HG03175 (cell line): ENCODE results near the gene VASH1.

Experiments used
- ATAC-seq: cut with Tn5 transposase; IDR thresholded peaks from one replicate; pipeline ENCODE4 v1.9.1; 2021; ENCODE audit warnings: mild to moderate bottlenecking, moderate library complexity; ENCODE audit not compliant: unreplicated experiment

Gene VASH1

DNA sequence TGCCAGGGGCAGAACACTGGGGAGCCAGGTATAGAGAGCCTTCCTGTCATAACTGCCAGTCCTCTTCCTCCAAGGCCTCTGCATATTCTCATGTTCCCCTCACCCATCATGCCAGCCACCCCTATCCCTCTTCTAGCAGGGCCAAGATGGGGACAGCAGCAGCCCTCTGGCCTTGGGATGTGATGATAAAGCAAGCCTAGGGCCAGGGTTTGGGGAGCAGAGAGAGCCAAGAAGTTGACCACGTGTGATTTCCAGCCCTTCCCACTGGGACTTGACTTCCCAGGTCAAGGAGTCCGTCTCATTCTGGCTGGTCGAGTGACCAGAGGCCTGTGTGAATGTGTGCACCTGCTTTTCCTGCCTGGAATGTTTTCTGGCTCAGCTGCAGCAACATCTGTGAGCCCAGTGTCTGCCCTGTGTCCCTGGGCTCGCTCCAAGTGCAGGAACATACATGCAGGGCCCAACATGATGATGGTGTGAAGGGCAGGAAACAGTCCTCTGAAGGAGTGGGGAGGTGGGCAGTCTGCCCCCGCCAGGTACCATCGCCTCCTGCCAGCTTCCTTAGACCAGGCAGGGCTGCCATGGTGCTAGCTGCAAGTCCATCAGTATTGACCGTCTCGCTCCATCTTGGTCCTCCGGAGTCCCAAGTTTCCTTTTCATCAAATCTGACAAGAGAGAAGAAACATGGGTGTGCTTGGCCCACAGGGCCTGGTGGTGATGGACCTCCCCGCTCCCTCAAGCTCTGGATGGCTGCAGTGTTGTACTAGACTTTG, 21.0 kb downstream of the VASH1 start:
- no peak for ATAC-seq

DNA sequence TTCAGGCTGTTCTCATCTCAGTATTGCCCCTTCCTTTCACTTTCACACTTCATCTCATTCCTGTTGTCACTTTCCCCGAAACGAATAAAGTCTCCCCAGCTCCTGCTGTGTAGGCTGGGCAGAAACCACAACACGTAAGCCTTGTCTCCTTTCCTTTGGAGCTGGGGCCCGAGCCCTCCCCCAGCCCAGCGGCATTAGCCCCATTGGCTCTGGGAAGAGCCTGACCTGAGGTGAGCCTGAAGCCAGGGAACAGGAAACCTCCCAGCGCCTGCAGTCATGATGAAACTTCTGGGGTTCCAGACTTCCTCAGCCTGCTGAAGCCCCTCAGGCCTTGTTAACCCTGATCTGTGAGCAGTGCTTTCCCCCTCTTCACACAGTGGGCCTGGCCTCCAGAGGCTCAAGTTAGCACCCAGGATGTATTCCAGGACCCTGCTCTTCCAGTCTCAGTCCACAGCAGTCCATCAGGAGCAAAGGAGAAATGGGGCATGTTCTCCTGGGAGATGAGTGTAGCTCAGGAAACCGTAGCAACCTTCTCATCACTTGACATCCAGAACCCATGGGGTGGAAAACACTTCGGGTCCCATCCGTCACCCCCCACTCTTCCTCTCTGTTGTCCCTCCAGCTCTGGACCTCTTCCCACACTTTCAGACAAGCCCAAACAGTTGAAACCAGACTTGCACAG, 21.8 kb downstream of the VASH1 start:
- no peak for ATAC-seq

DNA sequence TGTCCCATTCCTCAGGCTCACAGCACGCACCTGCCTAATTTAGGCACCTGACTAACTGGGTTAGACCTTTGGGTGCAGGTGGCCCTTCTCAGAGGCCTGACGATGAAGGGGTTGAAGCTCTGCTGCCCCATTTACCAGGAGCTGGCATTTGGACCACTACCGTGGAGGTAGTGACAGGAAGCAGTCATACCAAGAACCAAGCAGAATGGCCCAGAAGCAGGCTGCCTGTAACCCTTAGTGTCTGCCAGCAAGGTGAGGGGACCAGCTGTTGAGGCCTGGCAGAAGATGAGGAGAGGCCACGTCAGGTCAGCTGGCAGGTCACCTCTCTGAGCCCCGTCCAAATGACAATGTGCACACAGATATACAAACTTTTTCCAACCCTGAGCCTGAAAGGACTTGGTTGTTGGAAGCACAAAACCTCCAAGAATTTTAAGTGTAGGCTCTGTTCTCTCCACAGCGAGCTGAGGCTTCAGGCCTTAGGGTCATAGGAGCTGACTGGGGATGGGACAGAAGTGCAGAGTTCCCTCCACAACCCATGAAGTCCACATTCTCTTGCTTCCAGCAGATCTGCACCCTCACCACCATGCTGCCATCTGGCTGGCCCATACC, 23.1 kb downstream of the VASH1 start:
- no peak for ATAC-seq

DNA sequence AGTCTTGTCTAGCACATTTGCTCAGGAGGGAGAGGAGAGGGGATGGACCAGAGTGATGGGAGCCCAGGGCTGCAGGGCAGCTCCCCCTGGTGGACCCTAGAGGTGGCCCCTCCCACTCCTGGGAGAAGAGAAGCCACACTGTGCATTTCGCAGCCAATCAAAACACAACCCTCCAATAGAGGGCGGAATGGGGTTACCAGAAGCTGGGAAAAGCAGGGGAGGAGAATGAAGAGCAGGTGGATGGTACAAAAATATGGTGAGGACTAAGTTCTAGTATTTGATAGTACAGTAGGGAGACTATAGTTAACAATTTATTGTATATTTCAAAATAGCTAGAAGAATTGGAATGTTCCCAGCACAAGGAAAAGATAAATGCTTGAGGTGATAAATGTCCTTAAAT, 23.6 kb downstream of the VASH1 start:
- ATAC-seq: no peak

DNA sequence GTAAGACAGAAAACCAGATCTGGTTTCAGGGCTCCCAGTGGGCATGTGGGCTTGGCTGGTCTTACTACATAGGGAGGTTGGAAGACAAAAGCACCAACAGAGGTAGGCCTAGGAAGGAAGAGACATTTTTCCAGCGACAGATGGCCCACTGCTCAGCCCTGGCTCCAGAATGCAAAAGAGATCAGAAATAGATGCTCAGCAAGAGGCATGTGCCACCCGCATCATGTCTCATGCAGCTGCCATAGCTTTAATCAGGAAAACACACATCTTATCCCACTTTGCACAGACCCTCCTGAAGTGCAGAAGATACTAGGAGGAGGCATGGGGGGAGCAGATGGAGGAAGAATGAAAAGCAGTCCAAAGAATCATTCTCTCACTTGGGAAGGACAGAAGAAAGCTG, 25.3 kb downstream of the VASH1 start:
- no peak for ATAC-seq

DNA sequence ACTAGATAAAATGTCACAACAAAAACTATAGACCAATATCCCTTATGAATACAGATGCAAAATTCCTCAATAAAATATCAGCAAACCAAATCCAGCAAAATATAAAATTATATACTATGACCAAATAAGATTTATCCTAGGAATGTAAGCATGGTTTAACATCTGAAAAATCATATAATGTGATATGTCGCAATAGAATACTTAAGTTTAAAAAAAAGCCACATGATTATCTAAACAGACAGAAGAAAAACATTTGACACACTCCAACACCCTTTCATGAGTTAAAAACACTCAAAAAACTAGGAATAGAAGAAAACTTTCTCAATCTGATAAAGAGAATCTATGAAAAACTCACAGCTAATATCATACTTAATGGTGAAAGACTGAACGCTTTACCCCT, 31.2 kb downstream of the VASH1 start:
- no peak for ATAC-seq

DNA sequence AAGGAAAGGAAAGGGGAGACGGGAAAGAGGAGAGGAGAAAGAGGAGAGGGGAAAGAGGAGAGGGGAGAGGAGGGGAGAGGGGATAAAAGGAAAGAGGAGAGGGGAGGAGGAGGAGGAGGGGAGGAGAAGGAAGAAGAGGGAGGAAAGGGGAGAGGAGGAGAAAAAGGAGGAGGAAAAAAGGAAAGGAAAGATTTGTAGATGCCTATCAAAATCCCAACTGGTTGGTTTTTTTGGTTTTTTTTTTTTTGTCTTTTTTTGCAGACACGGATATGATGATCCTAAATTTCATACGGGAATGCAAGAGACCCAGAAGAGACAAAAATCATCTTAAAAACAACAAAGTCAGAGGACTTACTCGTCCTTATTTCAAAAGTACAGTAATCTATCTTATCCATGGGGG, 32.1 kb downstream of the VASH1 start:
- ATAC-seq: no peak

DNA sequence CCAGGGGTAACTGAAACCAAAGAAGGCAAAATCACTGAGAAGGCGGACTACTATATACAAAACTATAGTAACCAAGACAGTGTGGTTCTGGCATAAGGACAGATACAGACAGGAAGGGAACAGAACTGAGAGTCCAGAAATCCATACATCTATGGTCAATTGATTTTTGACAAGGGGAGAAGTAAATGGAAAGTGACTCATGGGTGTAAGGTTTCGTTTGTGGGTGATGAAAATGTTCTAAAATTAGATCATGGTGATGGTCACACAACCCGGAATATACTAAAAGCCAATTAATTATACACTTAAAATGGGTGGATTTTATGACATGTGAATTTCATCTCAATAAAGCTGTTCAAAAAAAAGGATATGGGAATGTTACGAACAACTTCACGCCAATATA, 32.7 kb downstream of the VASH1 start:
- ATAC-seq: no peak

DNA sequence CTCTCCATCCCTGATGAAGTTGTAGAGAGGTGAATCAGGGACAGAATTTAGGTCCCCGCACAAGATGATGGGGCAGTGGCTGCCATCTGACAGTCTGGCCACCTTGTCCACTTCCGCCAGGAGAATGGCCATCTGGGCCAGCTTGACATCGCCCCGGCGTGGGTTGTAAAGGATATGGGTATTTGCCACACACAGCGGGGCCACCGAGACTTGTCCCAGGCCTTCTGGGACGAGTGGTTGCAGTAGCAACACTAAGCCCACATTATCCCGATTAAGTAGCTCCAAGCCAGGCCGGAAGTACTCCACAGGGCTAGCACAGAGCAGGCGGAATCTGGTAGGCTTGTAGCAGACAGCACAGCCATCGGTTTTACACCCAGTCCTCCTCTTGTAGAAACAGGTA, 45.2 kb downstream of the VASH1 start:
- ATAC-seq: no peak

DNA sequence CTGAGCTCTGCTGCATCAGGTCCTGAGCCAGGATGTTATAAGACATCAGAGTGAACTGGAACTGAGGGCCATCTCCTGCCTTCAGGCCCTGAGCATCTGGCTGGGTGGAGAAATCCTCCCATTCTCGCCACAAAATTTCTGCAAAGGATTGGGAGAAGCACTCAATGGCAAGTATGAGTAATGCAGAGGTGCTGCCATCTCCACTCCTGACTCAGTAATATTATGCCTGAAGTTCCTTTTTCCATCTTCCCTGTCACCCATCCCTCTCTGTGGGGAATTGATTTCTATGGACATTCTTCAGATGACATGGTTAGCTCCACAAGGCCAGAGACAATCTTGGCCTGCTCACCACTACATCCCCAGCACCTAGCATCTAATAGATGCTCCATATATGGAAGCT, 46.7 kb downstream of the VASH1 start:
- ATAC-seq: no peak

DNA sequence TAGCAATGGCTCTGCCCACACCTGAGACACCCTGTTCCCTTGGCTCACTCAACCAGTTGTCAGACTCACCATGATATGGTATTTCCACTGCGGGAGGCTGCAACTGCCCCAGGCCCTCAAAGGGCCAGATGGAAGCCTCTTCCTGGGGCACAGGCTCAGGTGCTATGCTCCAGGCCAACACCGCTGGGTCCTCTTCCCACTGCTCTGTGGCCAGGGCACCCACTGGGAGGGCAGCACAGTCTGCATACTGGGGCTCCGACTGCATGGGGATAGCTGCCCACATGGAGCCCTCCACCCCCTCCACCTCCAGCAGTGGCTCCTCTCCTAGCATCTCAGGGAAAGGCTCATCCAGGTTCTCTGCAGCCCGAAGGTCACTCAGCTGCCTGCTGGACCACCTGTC, 47.7 kb downstream of the VASH1 start:
- ATAC-seq: no peak

DNA sequence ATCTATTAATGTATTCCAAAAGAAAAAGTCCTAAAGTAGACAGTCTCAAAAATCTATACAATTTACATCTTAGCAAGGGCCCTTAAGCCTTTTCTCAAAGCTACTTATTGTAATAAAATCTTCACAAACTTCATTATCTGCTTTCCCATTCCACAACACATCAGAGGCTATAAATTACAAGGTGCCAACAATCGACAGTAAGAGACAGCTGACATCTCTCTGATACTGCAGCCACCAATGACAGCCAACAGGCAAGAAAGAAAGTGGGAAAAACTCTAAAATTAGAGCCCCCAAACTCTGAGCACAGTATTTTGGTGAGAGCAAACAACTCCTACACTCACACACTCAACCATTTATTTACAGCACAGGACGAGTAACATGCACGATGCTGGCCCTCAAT, 49.3 kb downstream of the VASH1 start:
- ATAC-seq: no peak

DNA sequence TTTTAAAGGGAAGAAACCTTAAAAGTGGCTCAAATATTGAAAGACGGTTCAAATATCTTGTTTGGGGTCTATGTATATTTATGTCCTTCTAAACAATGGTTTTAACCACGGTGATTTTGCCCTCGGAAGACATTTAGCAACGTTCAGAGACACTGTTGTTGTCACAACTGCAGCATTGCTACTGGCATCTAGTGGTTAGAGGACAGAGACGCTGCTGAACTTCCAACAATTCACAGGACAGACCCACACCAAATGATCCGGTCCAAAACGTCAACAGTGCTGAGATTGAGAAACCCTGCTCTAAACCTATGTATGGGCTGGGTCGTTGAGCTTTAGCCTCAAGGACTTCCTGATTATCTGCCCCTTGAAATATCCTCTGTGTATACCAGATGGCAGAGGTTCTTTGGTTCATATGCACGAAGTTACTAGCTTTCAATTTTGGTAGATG, 49.7 kb downstream of the VASH1 start:
- ATAC-seq: no peak

DNA sequence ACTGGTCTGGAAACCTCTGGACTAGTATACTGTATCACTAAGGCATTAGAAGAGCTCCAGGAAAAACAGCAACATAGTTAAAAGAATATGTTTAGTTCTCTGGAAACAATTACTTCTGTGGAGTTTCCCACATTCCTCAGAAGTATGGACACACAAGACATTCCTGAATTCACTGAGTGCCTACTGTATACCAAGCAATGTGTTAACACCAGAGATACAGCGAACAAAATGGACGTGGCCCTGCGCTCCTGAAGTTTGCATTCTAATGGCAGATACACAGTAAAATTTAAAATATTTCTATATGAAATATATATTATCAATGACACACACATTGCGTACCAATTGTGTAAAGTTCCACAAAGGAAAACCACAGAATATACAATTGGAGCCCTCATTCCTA, 50.3 kb downstream of the VASH1 start:
- no peak for ATAC-seq

DNA sequence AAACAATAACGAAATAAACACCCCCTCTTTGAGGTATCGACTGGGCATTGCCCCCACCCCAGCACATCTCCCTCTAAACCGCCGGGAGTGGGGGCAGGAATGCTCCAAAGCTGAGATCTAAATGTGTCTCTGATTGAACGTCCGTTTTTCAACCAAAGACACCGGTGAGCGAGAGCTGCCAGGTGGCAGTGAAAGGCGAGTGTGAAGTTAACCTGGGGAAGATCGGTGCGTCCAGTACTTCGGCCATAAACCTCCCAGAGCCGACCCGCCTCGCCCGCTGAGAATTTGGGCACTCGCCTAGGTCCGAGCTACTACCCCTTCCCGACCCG, 50.8 kb downstream of the VASH1 start:
- peak; percentile 20 for ATAC-seq

DNA sequence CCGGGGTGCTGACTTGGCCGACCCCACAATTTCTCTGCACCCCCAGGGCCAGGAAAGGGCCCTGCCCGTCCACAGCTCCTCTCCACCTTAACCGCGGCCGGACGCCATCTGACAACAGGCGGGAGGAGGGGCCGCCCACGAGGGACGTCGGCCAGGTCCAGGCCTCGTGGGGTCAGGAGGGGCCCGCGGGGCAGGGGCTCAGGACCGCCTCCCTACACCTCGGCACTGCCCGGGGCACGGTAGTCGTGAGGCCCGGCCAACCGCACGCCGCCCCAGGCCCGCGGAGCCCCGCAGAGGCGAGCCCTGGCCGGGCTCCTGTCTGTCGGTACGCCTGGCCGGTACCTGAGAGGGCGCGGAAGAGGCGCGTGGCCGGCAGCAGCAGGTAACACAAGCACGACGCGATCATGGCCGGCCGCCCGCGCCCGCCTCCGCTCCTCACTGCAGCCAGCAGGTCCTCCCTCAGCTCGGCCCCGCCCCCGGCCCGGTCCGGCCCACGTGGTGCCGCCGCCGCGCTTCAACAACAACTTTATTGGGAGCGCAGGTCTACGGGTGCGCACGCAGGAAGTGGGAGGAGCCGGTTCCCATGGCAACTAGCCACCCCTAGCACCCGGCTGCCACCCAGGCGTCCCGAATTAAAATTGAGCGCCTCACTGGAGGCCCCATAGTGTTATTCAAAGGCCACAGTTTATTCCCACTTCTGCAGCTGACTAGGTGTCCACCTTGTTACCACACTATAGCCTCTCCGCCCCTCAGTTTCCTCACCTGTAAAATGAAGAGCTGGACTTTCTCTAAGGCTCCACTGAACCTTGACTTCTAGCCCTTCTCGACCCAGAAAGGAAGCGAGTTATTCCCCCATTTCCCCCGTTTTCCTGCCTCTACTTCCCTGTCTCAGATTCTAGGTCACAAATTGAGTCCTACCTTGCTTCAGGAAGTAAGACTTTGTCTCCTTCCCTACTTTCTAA, 51.4 kb downstream of the VASH1 start, which contains the start of gene ANGEL1:
Gene ANGEL1 (minus strand): TSS at position 461 of the 962 bp plus-strand sequence. CDS start 55 bp downstream, at position 406.
- ATAC-seq: peak; percentile 88

DNA sequence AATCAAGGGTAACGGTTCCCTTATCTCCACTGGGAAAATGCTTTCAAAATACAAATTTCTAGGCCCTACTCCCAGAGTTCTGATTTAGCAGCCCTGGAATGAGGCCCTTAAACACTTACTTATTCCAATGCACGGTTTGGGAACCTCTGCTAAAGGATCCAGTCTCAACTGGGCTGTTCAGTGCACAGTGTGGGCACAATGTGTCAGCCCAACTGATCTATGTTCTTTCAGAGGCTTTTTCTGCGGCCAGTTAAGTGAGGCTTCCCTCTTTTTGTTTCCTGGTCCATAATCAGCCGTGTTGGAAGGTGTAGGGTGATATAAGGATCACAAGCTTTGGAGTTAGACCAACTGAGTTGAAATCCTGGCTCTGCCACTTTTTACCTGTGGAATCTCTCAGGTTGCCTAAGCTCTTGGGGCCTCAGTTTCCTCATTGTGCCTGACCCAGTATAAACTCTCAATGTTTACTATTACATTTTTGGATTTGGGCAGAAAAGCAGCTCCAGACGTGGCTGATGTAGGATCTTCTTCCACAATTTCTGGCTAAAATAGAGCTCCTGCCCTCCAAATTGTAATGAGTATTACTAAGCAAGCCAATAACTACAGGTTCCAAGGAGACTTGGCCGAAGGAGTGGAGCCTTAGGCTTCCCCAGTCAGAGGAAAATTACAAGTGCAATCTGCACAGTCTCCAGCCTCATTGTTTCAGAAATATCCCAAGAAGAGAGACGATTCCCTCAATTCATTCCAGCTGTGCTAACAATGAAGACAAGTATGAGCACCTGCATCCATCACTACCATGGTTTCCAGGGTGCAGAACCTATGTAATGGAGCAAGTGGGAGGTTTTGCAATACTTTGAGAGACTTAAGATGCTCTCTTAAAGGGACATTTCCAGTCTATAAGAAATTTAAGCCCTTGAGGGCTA, 53.7 kb downstream of the VASH1 start:
- ATAC-seq: no peak

DNA sequence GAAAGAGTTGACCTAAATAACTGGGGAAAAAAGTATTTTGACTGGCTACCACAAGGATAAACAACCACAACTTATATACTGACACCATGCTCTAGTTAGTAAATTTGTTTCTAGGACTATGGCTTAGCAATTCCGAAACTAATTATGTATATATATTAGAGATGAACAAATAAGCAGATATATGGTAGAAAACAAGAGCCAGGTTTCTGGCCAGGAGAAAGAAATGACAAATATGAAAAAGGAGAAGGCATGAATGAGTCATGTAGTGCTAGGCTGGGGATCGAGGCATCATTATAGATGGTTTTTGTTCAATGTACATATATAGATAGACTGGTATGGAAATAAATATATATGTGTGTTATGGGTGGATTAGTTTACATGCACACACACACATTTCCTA, 59.4 kb downstream of the VASH1 start:
- no peak for ATAC-seq

DNA sequence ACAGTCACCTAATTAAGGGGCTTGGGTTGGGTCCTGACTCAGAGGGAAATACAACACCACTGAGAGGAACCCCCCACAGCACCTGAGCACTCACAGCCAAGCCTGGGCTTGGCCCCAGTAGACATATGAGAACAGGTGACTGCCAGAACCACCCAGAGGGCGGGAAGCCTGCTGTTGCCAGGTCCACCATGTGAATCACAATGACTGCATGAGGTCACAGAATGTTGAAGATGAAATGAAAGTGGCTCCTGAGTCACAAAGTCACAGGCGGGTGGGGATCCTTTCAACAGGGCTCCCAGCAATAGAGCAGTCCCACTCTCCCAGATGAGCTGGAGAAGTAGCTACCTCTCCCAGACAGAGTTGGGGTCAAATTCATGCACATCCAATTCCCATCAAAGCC, 64.9 kb downstream of the VASH1 start, which contains the start of gene LRRC74A:
Gene LRRC74A (plus strand): TSS at position 287 of the 400 bp plus-strand sequence. CDS start 290 bp downstream, outside the sequence.
- ATAC-seq: no peak
